Uterus (tissue), 2 donors: ENCODE measurements around the gene E2F2.

Source experiments
- CTCF ChIP-seq, 4 experiments: fragments of 200-600 bp in 2 of 4; fragments of 450-650 bp in 2 of 4; sonication (generic) in 2 of 4; IDR thresholded peaks; one replicate each; pipeline ENCODE4 v1.5.1; 2016 to 2019; ENCODE audit warnings: antibody characterized with exemption in 4 of 4, mild to moderate bottlenecking in 2 of 4, moderate library complexity in 1 of 4
- POLR2A ChIP-seq, 2 donors: fragments of 450-650 bp; IDR thresholded peaks; one replicate each; pipeline ENCODE4 v1.6.1; 2016; ENCODE audit warnings: antibody characterized with exemption in 2 of 2, mild to moderate bottlenecking in 1 of 2, moderate library complexity in 1 of 2

GRCh38 chr1:23521588-23521987 is 9.4 kb downstream of the E2F2 start:
- TF ChIP-seq POLR2A (IDR thresholded peaks at IDR 0.05) (no peak), CTCF (IDR thresholded peaks at IDR 0.05) (no peak)
